GM21381 (cell line): ENCODE results near the gene CLEC9A.
"Not testable (repeated sequence)": the region's sequence is repeated elsewhere in the genome, so short reads cannot be mapped to it uniquely, and the experiment has no call there.

Source experiments
- ATAC-seq: cut with Tn5 transposase; IDR thresholded peaks from one replicate; pipeline ENCODE4 v1.9.1; 2021; ENCODE audit warnings: mild to moderate bottlenecking, moderate library complexity; ENCODE audit not compliant: unreplicated experiment

Gene CLEC9A

DNA sequence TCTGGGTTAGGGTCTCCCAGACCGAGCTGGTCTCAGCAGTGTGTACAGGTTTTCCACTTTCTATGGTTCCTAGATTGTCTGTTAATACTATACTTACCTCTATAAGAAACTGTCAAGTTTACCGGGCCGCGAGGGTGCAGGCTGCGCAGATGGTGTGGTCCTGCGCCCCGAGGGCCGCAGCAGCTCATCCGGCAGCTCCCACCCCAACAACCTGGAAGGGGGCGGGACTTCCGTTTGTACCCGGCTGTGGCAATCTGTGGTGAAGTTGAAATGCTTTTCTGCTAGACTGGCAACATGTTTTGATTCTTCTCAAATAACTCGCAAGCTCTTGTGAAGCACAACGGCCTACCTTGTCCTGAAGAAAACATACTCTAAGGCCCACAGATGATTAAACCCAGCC, at the start of gene CLEC9A:
Gene CLEC9A (plus strand): TSS at position 237 of the 400 bp plus-strand sequence. CDS start 22,006 bp downstream, outside the sequence.
- ATAC-seq, result no peak

GRCh38 chr12:9991876-9992275, 38.6 kb upstream of the CLEC9A start:
- no peak for ATAC-seq

GRCh38 chr12:9992296-9992695, 38.2 kb upstream of the CLEC9A start:
- no peak for ATAC-seq

DNA sequence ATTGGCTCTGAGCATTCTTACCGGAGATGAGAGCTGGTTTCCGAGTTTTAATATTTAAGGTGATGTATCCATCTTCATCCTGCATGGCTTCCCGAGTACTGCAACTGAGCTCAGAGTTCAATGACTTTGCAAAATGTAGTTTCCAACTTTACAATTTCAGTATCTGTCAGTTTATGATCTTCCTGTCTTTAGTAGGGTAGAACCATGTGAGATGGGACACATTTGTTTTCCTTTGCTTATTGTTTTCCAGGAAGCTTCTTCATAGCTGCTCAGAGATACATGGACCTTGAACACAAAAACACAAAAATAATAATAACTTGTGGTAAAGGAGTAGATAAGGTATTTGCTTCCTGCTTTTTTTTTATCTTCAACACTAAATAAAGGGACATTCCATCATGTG, 31.5 kb upstream of the CLEC9A start, which contains the start of gene CLEC1B:
Gene CLEC1B (minus strand): TSS at position 106 of the 400 bp plus-strand sequence. CDS start 21 bp downstream, at position 85.
- ATAC-seq, result no peak

DNA sequence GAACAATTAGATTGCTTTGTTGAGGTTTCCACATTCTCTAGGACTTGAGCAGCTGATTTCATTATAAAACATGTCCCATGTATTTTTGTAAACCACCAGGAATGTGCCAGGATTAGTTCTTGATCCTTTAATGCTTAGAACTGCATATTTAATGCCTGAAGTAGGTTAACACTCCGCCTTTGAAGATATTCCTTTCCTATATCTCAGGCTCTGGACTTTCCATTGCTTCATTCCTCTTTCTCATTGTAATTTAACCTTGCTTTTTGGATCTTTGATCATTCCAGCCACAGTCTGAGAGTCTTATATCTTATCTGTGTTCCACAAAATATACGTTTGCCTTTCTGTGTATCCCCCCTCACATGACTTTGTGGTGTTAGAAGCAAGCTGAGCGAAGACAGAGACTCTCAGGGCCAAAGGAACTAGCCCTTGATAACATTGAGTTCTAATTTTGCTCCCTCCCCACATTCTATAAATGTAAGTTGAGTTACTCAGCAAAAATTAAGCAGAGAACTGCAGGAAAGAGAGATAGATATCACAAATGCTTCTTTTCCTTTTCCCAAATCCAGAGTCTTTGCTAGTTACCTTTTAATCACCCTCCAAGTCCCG, 29.2 kb upstream of the CLEC9A start:
- ATAC-seq, result no peak

DNA sequence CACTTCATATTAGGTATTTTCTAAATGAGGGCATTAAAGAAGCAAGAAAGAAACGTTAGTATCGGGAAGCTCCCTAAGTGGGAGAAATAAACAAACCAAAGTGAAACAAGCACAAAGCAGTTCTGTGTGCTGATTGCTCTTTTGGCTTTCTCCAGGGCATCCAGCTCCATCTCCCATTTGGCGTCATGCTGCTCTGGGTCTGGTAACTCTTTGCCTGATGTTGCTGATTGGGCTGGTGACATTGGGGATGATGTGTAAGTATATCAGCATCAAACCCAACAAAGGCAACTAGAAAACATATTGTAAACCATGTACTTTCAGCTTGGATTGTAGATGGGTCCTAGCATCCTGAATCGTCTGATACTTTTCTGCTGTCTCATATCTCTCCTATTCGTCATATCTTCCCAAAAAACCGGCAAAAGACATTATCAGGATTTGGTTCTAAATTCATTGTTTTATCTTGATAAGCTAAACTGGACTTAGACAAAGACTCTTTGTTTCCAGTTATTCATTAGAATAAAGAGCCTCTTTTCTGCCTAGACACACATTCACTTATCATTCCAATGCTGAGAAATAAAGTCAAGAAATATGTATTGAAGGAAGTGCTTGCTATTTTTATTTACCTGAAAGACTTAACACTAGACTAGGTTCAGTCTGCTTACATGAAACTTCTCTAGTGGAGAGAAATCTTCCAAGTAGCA, 17.7 kb upstream of the CLEC9A start:
- ATAC-seq, result no peak

DNA sequence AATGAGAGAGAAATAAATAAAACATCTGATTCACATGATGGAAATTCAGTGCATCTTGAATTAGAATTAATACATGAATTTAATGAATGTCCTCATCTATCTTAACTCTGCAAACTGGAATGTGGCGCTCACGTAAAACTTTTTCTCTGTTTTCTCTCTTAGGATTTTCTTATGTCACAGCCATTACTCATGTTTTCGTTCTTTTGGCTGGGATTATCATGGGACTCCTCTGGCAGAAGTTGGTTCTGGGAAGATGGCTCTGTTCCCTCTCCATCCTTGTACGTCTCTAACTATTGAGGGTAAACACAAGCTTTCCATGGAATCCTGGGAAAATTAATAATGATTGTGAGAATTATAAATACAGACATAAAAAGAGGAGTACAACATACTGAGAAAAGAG, 15.0 kb upstream of the CLEC9A start:
- no peak for ATAC-seq

GRCh38 chr12:10016881-10017280, 13.6 kb upstream of the CLEC9A start:
- ATAC-seq, result no peak

- no peak for ATAC-seq
Observed at GRCh38 chr12:10018386-10018785, 12.1 kb upstream of the CLEC9A start.

- ATAC-seq, result no peak
Observed at GRCh38 chr12:10021342-10021741, 9.1 kb upstream of the CLEC9A start.

- no peak for ATAC-seq
Observed at GRCh38 chr12:10025236-10025635, 5.2 kb upstream of the CLEC9A start.

GRCh38 chr12:10026666-10027065, 3.8 kb upstream of the CLEC9A start:
- not testable (repeated sequence) for ATAC-seq

GRCh38 chr12:10027311-10027710, 3.2 kb upstream of the CLEC9A start:
- ATAC-seq, result no peak

DNA sequence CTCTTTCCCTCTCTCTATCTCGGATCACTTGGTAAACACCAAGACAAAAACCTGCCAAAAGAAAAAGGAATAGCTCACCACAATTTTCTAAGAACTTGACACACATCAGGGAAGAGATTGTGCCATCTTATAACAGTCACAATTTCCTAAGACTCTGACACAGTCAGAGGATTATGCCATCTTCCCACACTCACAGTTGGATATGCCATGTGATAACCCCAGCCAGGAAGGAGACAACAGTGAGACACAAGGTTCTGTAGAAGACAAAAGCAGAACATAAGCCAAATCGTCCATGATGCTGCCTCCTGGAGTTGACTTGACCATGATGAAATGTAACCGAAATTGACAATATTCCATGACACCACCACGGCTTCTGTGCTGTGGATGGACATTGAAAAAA, 2.8 kb upstream of the CLEC9A start:
- no peak for ATAC-seq

- ATAC-seq, result no peak
Observed at GRCh38 chr12:10031321-10031720, 839 bp downstream of the CLEC9A start.

DNA sequence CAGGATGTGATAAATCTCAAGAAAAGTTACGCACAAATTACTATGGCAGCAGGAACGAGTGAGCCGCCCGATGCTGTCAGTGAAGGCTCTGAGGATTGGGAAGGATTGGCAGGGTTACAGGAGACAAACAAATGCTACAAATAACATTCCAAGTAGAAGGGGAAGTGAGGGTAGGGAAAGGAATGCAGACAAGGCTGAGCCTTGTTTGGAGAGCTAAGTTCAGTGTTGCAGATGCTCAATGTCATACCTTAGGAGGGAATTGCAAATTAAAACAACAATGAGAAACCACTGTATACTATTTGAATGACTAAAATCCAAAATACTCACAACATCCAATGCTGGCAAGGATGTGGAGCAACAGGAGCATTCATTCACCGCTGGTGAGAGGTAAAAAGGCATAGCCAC, 1.3 kb downstream of the CLEC9A start:
- ATAC-seq, result no peak

- no peak for ATAC-seq
Observed at GRCh38 chr12:10033783-10034545, 3.5 kb downstream of the CLEC9A start.

- no peak for ATAC-seq
Observed at GRCh38 chr12:10042167-10042566, 11.7 kb downstream of the CLEC9A start.

DNA sequence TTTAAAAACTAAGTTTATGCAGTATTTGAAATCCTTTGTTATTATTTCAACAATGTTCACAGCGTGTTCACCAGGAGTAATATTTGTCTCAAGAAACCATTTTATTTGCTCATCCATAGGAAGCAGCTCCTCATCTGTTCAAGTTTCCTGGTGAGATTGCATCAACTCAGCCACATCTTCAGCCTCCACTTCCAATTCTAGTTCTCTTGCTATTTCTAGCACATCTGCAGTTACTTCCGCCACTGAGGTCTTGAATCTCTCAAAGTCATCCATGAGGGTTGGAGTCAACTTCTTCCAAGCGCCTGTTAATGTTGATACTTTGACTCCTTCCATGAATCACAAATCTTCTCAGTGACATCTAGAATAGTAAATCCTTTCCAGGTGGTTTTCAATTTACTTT, 18.0 kb downstream of the CLEC9A start:
- no peak for ATAC-seq

- ATAC-seq, result no peak
Observed at GRCh38 chr12:10052193-10052913, 21.9 kb downstream of the CLEC9A start.

DNA sequence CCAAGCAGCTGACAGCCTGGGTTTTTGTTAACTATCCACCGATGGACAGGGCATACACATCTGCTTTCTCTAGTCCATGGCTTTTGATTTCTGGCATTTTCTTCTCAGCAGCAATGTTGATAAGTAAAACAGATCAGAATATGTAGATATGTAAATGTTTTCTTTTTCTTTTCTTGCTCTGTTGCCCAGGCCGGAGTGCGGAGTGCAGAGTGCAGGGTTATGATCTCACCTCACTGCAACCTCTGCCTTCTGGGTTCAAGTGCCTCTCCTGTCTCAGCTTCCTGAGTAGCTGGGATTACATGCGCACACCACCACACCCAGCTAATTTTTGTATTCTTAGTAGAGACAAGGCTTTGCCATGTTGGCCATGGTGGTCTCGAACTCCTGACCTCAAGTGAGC, 27.9 kb downstream of the CLEC9A start:
- no peak for ATAC-seq
